ENCODE results near the gene RCSD1.

RCSD1 gene

GRCh38 chr1:167640051-167640450 is 10.0 kb downstream of the RCSD1 start:
- DNase-seq (ENCODE audit: low read depth in 2 of 2, low spot score in 1 of 2): no peak

- no peak for DNase-seq (ENCODE audit: low read depth in 2 of 2, low spot score in 1 of 2)
These were observed 11.9 kb downstream of the RCSD1 start for GRCh38 chr1:167641786-167642500.

- DNase-seq (ENCODE audit: low read depth in 2 of 2, low spot score in 1 of 2): no peak
These were observed 12.4 kb downstream of the RCSD1 start for GRCh38 chr1:167642501-167642826.

- DNase-seq (ENCODE audit: low read depth in 2 of 2, low spot score in 1 of 2): no peak
These were observed 13.4 kb downstream of the RCSD1 start for GRCh38 chr1:167643441-167643840.

- DNase-seq (ENCODE audit: low read depth in 2 of 2, low spot score in 1 of 2): no peak
These were observed 14.5 kb downstream of the RCSD1 start for GRCh38 chr1:167644551-167644950.

- no peak for DNase-seq (ENCODE audit: low read depth in 2 of 2, low spot score in 1 of 2)
These were observed 15.1 kb downstream of the RCSD1 start for GRCh38 chr1:167645140-167645541.

GRCh38 chr1:167645625-167646414 is 15.8 kb downstream of the RCSD1 start:
- DNase-seq (ENCODE audit: low read depth in 2 of 2, low spot score in 1 of 2): no peak

- DNase-seq (ENCODE audit: low read depth in 2 of 2, low spot score in 1 of 2): no peak
These were observed 18.3 kb downstream of the RCSD1 start for GRCh38 chr1:167648252-167648849.

GRCh38 chr1:167648978-167649744 is 19.1 kb downstream of the RCSD1 start:
- DNase-seq (ENCODE audit: low read depth in 2 of 2, low spot score in 1 of 2): no peak

- DNase-seq (ENCODE audit: low read depth in 2 of 2, low spot score in 1 of 2): no peak
These were observed 20.5 kb downstream of the RCSD1 start for GRCh38 chr1:167650269-167651160.

- DNase-seq (ENCODE audit: low read depth in 2 of 2, low spot score in 1 of 2): no peak
These were observed 21.2 kb downstream of the RCSD1 start for GRCh38 chr1:167651161-167651693.

- DNase-seq (ENCODE audit: low read depth in 2 of 2, low spot score in 1 of 2): no peak
These were observed 25.0 kb downstream of the RCSD1 start for GRCh38 chr1:167654975-167655575.

GRCh38 chr1:167656657-167657056 is 26.6 kb downstream of the RCSD1 start:
- no peak for DNase-seq (ENCODE audit: low read depth in 2 of 2, low spot score in 1 of 2)

- no peak for DNase-seq (ENCODE audit: low read depth in 2 of 2, low spot score in 1 of 2)
These were observed 28.7 kb downstream of the RCSD1 start for GRCh38 chr1:167658574-167659328.

- no peak for DNase-seq (ENCODE audit: low read depth in 2 of 2, low spot score in 1 of 2)
These were observed 29.4 kb downstream of the RCSD1 start for GRCh38 chr1:167659450-167659849.

GRCh38 chr1:167659881-167660280 is 29.8 kb downstream of the RCSD1 start:
- DNase-seq (ENCODE audit: low read depth in 2 of 2, low spot score in 1 of 2): no peak

- DNase-seq (ENCODE audit: low read depth in 2 of 2, low spot score in 1 of 2): no peak
These were observed 31.7 kb downstream of the RCSD1 start for GRCh38 chr1:167661527-167662426.
